BLaER1 (cell line): ENCODE results near the gene FIGLA.

Source experiments
- H3K27ac ChIP-seq: shearing (Covaris generic); formaldehyde crosslinking; 2 replicates; pipeline ENCODE4 v1.8.1; 2022
- H3K27me3 ChIP-seq: shearing (Covaris generic); formaldehyde crosslinking; 2 replicates; pipeline ENCODE4 v1.8.1; 2022
- H3K36me3 ChIP-seq: shearing (Covaris generic); formaldehyde crosslinking; 2 replicates; pipeline ENCODE4 v1.8.1; 2022
- H3K4me1 ChIP-seq: shearing (Covaris generic); formaldehyde crosslinking; 2 replicates; pipeline ENCODE4 v1.8.1; 2022
- H3K4me2 ChIP-seq: shearing (Covaris generic); formaldehyde crosslinking; 2 replicates; pipeline ENCODE4 v1.8.1; 2022
- H3K4me3 ChIP-seq: shearing (Covaris generic); formaldehyde crosslinking; 2 replicates; pipeline ENCODE4 v1.8.1; 2022
- H3K9ac ChIP-seq: shearing (Covaris generic); formaldehyde crosslinking; 2 replicates; pipeline ENCODE4 v1.8.1; 2022
- H3K9me3 ChIP-seq: shearing (Covaris generic); formaldehyde crosslinking; 2 replicates; pipeline ENCODE4 v1.8.1; 2022
- H4K20me1 ChIP-seq: shearing (Covaris generic); formaldehyde crosslinking; 2 replicates; pipeline ENCODE4 v1.8.1; 2022
- Cebpa-rat ChIP-seq: shearing (Covaris generic); IDR thresholded peaks from 2 replicates; pipeline ENCODE4 v1.8.1; 2022

Gene FIGLA

DNA sequence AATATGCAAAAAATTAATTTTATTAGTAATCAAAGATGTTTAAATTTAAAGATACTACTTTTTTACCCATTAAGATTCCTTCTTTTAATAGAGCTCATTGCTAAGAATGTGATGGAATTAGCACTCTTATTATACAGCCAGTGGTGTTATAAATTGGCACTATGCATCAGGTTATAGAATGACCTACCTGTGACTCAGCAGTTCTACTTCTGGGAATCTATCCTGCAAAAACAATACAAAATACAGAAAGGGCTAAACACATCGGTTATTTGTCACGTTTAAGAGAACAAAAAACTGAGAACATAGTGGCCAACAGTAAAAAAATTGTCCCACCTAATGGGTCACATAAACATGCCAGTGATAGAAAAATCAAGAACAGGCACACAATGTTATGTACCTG is 13.0 kb downstream of the FIGLA start:
- H3K4me2 ChIP-seq, result no peak overlapping the region
- no peaks in the 10 kb centered on the region for H3K27me3 ChIP-seq
- H4K20me1 ChIP-seq, result no peaks in the 10 kb centered on the region

DNA sequence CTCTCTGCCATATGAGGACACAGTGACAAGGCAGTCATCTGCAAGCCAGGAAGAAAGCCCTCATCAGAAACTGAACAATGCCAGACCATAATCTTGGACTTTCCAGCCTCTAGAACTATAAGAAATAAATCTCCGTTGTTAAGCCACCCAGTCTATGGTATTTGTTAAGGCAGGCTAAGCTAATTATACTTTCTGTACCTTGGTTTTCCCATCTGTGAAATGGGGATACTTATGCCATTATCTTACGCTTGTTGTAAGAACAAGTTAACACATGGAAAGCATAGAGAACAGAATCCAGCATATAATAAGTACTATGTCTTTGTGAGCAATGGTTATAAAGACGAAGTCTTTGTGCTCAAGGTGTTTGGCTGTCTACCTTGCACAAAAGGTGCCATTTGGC is 14.2 kb downstream of the FIGLA start:
- TF ChIP-seq Cebpa-rat, result no peak

More for the DNA sequence above, 13.0 kb downstream of the FIGLA start:
- Histone ChIP-seq H3K27ac (no peak overlapping the region), H3K4me3 (no peak overlapping the region), H3K9me3 (peaks cover 14% of the 10 kb centered on the region), H3K4me1 (0 out of 2 replicates have a peak, but pooled peaks cover 4% of the 10 kb centered on the region), H3K36me3 (no peaks in the 10 kb centered on the region), H3K9ac (no peak overlapping the region)
- TF ChIP-seq Cebpa-rat, result no peak

DNA sequence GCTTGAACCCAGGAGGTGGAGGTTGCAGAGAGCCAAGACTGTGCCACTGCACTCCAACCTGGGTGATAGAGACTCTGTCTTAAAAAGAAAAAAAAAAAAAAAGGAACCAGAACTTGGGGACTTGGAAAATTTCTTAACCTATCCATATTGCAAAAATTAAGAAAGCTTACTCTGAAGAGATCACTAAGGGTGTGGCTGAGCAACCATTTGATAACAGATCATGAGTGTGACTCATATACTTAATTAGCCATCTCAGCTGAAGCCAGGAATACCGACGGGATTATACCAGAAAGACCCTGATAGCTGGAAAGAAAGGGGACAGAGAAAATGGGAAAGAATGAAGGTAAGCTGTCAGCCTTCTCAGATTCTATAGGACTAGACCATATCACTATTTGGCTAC is 15.3 kb downstream of the FIGLA start:
- no peak overlapping the region for H3K27ac ChIP-seq
- no peaks in the 10 kb centered on the region for H4K20me1 ChIP-seq
- H3K9ac ChIP-seq, result no peak overlapping the region
- no peaks in the 10 kb centered on the region for H3K36me3 ChIP-seq
- H3K27me3 ChIP-seq, result no peaks in the 10 kb centered on the region
- no peak overlapping the region for H3K4me3 ChIP-seq
- 0 out of 2 replicates have a peak, but pooled peaks cover 4% of the 10 kb centered on the region for H3K4me1 ChIP-seq
- no peak overlapping the region for H3K4me2 ChIP-seq
- TF ChIP-seq Cebpa-rat, result no peak
- peaks cover 14% of the 10 kb centered on the region for H3K9me3 ChIP-seq

More for the DNA sequence above, 14.2 kb downstream of the FIGLA start:
- Histone ChIP-seq H3K9ac (no peak overlapping the region), H3K27ac (no peak overlapping the region), H3K36me3 (no peaks in the 10 kb centered on the region), H3K4me1 (0 out of 2 replicates have a peak, but pooled peaks cover 4% of the 10 kb centered on the region), H4K20me1 (no peaks in the 10 kb centered on the region), H3K4me3 (no peak overlapping the region), H3K27me3 (no peaks in the 10 kb centered on the region), H3K4me2 (no peak overlapping the region), H3K9me3 (peaks cover 14% of the 10 kb centered on the region)

DNA sequence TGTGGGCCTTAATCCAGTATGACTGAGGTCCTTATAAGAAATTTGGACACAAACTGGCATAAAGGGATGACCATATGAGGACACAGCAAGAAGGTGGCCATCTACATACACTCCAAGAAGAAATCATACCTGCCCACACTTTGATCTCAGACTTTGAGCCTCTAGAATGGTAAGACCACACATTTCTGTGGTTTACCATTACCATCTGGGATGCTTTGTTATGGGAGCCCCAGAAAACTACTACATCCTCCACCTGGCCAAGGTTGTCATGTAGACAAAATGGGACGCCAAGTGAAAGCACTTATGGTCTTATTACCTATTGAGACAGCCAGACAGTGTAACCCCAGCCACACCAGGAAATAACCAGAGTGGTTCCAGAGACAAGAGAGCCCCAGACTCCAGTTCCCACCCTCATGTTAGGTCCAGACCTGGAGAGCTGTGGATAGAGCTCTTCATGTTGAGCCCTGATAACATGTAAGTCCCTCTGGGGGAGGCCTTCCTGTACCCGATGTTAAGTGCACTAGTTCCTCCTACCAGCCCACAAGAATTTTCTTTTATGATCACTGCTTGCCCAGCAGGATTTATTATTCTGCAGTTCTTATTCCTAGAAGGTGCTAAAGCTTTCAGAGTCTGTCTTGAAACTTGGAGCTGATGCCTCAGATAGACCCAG is 17.8 kb downstream of the FIGLA start:
- peaks cover 10% of the 10 kb centered on the region; the same call in 1 of the 2 replicates for H3K4me1 ChIP-seq
- no peak for TF ChIP-seq Cebpa-rat
- H3K4me2 ChIP-seq, result no peak overlapping the region; the same call in 1 of the 2 replicates
- H3K27ac ChIP-seq, result no peak overlapping the region
- peaks cover 14% of the 10 kb centered on the region for H3K9me3 ChIP-seq
- no peaks in the 10 kb centered on the region for H3K27me3 ChIP-seq
- H4K20me1 ChIP-seq, result no peaks in the 10 kb centered on the region
- no peak overlapping the region for H3K4me3 ChIP-seq
- no peak overlapping the region for H3K9ac ChIP-seq
- no peaks in the 10 kb centered on the region for H3K36me3 ChIP-seq

DNA sequence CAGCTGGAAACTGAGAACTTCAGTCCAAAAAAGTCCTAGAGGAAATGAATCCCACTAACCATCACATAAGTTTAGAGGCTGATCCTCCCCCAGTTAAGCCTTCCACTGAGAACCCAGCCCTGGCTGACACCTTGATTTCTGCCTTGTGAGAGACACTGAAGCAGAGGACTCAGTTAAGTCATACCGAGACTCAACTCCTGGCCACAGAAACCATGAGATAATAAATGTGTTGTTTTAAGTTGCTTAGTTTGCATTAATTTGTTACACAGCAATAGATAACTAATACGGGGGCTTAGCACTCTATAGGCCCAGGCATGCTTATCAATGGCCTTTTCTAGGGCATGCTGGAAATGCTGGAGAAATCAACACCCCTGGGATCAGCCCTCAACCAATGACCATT is 19.0 kb downstream of the FIGLA start:
- TF ChIP-seq Cebpa-rat, result no peak
- Histone ChIP-seq H3K4me3 (no peak overlapping the region), H3K9ac (no peak overlapping the region), H3K4me1 (peaks cover 13% of the 10 kb centered on the region), H4K20me1 (0 out of 2 replicates have a peak, but pooled peaks cover 2% of the 10 kb centered on the region), H3K36me3 (no peaks in the 10 kb centered on the region), H3K4me2 (no peak overlapping the region), H3K27me3 (no peaks in the 10 kb centered on the region), H3K27ac (no peak overlapping the region), H3K9me3 (peaks cover 14% of the 10 kb centered on the region)

DNA sequence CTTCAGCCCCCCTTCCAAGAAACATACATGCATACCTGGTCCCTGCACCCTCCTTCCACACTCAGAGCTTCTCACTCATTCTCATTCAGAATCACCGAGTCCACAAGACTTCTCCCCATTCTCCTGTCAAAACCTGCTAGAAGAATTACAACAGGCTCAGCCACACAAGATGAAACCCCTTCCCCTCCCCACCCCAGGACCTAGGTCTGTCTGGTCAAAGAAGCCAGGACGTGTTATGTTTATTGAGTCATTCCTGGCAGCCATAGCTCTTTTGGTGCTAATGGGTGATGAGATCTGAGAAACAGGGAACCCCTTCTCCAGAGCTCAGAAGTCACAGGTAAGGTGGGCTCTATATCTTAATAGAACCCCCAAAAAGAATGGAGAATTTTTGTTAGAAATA is 21.0 kb downstream of the FIGLA start:
- Histone ChIP-seq H3K4me3 (no peak overlapping the region), H3K27ac (no peak overlapping the region), H3K4me1 (peaks cover 23% of the 10 kb centered on the region), H4K20me1 (peaks cover 20% of the 10 kb centered on the region), H3K36me3 (peaks cover 2% of the 10 kb centered on the region), H3K27me3 (no peaks in the 10 kb centered on the region), H3K9ac (no peak overlapping the region), H3K9me3 (peaks cover 14% of the 10 kb centered on the region), H3K4me2 (no peak overlapping the region)
- no peak for TF ChIP-seq Cebpa-rat

DNA sequence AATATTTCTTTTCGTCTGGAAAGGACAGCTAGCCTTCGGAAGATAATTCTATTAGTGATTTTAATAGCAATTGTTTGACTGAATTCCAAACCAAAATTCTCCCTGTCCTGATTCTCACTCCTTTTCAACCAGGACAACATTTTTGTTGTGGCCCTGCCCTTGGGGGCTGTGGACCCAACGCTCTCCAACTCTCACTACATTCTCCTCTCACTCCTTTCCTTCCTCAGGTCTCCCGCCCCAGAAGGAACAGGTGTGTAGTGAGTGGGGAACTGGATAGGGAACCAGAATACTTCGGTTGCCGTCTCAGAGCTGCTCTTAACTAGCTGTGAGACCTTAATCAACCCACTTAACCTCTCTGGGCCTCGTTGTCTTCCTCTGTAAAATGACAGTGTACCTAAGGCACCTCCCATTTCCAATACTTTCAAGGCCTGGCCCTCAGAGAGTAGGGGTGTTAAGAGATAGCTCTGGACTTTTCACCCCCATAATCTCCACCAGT is 21.8 kb downstream of the FIGLA start:
- no peak overlapping the region for H3K27ac ChIP-seq
- no peak overlapping the region for H3K9ac ChIP-seq
- peak overlapping the region; percentile 54 for H3K4me2 ChIP-seq
- 0 out of 2 replicates have a peak overlapping the region, but pooled peaks have one; percentile 83 for H3K4me3 ChIP-seq
- H4K20me1 ChIP-seq, result peaks cover 23% of the 10 kb centered on the region
- H3K4me1 ChIP-seq, result peaks cover 23% of the 10 kb centered on the region
- peaks cover 8% of the 10 kb centered on the region for H3K9me3 ChIP-seq
- no peaks in the 10 kb centered on the region for H3K27me3 ChIP-seq
- peaks cover 5% of the 10 kb centered on the region for H3K36me3 ChIP-seq
- no peak for TF ChIP-seq Cebpa-rat

DNA sequence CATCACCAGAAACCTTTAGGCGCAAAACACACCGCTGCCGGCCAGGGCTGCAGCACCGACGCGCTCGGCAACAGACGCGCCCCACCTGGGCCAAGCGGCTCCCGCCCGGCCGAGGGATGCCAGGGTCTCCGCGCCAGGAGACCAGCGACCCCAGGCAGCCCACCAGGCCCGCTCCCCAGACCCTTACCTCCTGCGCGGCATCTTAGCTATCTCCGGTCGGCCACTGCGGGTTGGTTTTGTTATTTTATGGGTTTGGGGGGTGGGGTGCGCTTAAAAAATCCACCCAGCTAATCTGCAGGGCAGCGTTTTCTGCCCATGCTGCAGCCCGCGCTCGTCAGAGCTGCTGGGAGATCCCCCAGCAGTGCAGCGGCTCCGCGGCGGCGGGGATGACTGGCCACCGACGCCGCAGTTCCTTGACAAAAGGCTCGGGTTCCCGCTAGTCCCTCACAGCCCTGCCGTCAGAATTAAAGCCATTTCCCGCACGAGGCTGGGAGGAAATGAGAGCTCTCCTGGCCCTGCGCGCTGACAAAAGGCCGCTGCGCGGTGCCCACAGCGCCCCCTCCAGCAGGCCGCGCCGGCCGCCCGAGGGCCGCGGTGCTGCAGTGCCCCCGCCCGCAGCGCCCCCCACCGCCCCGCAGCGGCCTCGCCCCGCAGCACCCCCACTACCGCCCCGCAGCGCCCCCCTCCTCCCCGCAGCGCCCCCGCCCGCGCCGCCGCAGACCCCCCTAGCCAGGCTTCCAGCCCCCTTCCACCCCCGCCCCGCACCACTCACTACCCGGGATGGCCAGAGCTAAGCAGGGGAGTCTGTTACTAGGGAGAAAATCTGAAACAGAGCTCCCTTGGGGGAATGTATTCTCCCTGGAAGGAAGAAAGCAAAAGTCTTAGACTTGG is 22.5 kb downstream of the FIGLA start, which contains the start of gene ADD2:
Gene ADD2, minus strand, starts transcription at position 502 of the 891 bp plus-strand sequence. CDS start 61,792 bp downstream, outside the sequence.
- peaks cover 5% of the 10 kb centered on the region for H3K36me3 ChIP-seq
- no peaks in the 10 kb centered on the region for H3K27me3 ChIP-seq
- H4K20me1 ChIP-seq, result peaks cover 23% of the 10 kb centered on the region
- H3K27ac ChIP-seq, result peak within 1 kb of the TSS; percentile 94
- H3K4me2 ChIP-seq, result peak within 1 kb of the TSS; percentile 88
- H3K9ac ChIP-seq, result peak within 1 kb of the TSS; percentile 93
- H3K9me3 ChIP-seq, result peaks cover 1% of the 10 kb centered on the region
- peaks cover 23% of the 10 kb centered on the region for H3K4me1 ChIP-seq
- peak within 1 kb of the TSS; percentile 83 for H3K4me3 ChIP-seq
- no peak for TF ChIP-seq Cebpa-rat

DNA sequence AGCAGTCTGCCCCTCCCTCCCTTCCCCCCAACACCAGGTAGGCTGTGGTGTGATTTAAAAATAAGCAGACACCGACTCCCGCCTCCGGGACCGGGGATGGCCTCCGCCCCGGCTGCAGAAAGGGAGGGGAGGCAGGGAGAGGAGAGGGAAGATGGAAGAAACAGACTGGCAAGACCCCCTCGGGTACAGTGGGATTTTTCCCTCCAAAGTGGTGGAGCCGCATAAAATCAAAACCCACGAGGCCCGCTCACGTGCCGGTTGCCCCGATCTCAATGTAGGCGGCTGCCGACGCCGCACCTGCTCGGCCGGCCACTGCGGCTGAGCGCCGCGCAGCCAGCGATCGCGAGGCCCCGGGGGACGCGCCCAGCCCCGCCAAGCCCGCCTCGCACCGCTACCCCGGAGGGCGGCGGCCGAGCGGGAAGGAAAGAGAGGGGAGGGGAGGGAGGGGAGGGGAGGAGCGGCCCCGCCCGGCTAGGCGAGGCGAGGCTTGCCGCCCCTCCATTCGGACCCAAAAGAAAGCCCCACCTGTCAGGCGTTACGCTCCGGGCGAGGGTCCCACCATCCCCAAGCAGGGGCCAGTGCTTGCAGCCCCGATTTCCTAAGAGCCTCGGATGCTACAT is 23.3 kb downstream of the FIGLA start:
- H3K9me3 ChIP-seq, result no peaks in the 10 kb centered on the region
- peak overlapping the region; percentile 93 for H3K9ac ChIP-seq
- H3K4me3 ChIP-seq, result peak overlapping the region; percentile 83
- TF ChIP-seq Cebpa-rat, result no peak
- peak overlapping the region; percentile 94 for H3K27ac ChIP-seq
- H3K27me3 ChIP-seq, result no peaks in the 10 kb centered on the region
- peaks cover 23% of the 10 kb centered on the region for H4K20me1 ChIP-seq
- peaks cover 5% of the 10 kb centered on the region for H3K36me3 ChIP-seq
- H3K4me2 ChIP-seq, result peak overlapping the region; percentile 88
- peaks cover 18% of the 10 kb centered on the region for H3K4me1 ChIP-seq
